ENCODE measurements around the gene NFIA. TPM values are rescaled to one million over a fixed set of nuclear protein-coding genes. Genes with fewer than 3 reads are reported as not detected.

The NFIA gene
- total and polyA plus RNA-seq, 9 of the 15 experiments (the other 6 are each of a cell fraction or from before 2014, with no cell fraction given) = 5.3 to 24.9 (median 9.8) TPM

GRCh38 chr1:61453111-61453961 lies 371.0 kb downstream of the NFIA start (continued):
- TF ChIP-seq HNRNPL (IDR thresholded peaks at IDR 0.05; ENCODE audit: low read depth, low read length) = no peak
- TF ChIP-seq RBM15 (IDR thresholded peaks at IDR 0.05; ENCODE audit: insufficient read depth, low read length) = no peak
- peak; percentile 89 for TF ChIP-seq BRD9 (IDR thresholded peaks at IDR 0.05; ENCODE audit: low read depth, partially characterized antibody)
- no peak for TF ChIP-seq CBX8 (IDR thresholded peaks at IDR 0.05; ENCODE audit: borderline replicate concordance, extremely low read depth, low read depth, low read length, poor library complexity, severe bottlenecking)
- no peak for TF ChIP-seq ZC3H11A (IDR thresholded peaks at IDR 0.05; ENCODE audit: low read depth, low read length)
- no peak for TF ChIP-seq TAF1 (IDR thresholded peaks at IDR 0.05; ENCODE audit: control insufficient read depth, extremely low read depth, insufficient read depth, low read length, severe bottlenecking)
- no peak for TF ChIP-seq THAP12 (CRISPR knock-in tag; IDR thresholded peaks at IDR 0.05)
- TF ChIP-seq FOS (IDR thresholded peaks at IDR 0.05; ENCODE audit: extremely low read depth, insufficient read length) = no peak
- no peak for TF ChIP-seq NFE2L1 (tag; IDR thresholded peaks at IDR 0.05; ENCODE audit: borderline replicate concordance, low read depth)
- peak; percentile 54 for TF ChIP-seq SMARCA4 (IDR thresholded peaks at IDR 0.05)
- no peak for TF ChIP-seq TEAD1 (CRISPR knock-in tag; IDR thresholded peaks at IDR 0.05)
- no peak for TF ChIP-seq NCOA2 (IDR thresholded peaks at IDR 0.05; ENCODE audit: partially characterized antibody in 2 of 2)
- no peak for TF ChIP-seq MAFF (IDR thresholded peaks at IDR 0.05; ENCODE audit: low read length)
- TF ChIP-seq ZNF41 (CRISPR knock-in tag; conservative IDR thresholded peaks at IDR 0.05) = no peak
- TF ChIP-seq ATF7 (IDR thresholded peaks at IDR 0.05) = peak; percentile 91
- no peak for TF ChIP-seq USF2 (CRISPR knock-in tag; IDR thresholded peaks at IDR 0.05)
- TF ChIP-seq HNRNPH1 (optimal IDR thresholded peaks at IDR 0.05; ENCODE audit: low read depth, low read length) = no peak
- TF ChIP-seq ZNF512 (tag; IDR thresholded peaks at IDR 0.05) = no peak
- TF ChIP-seq SREBF2 (CRISPR knock-in tag; IDR thresholded peaks at IDR 0.05) = no peak
- no peak for TF ChIP-seq FOXJ3 (CRISPR knock-in tag; IDR thresholded peaks at IDR 0.05)
- no peak for TF ChIP-seq ZNF347 (CRISPR knock-in tag; IDR thresholded peaks at IDR 0.05; ENCODE audit: low read depth)
- TF ChIP-seq KHSRP (IDR thresholded peaks at IDR 0.05) = no peak
- no peak for TF ChIP-seq E2F4 (CRISPR knock-in tag; IDR thresholded peaks at IDR 0.05; ENCODE audit: low read depth)
